KMS-11 (cell line): ENCODE data around the gene TMA7.

Experiments
- H2AFZ ChIP-seq: fragments of 200-600 bp; sonication (generic); 2 replicates; pipeline ENCODE4 v1.6.1; 2016; ENCODE audit warnings: antibody characterized with exemption, mixed run types, low read depth
- H3K27ac ChIP-seq: fragments of 200-600 bp; sonication (generic); 2 replicates; pipeline ENCODE4 v1.6.1; 2016; ENCODE audit warnings: mild to moderate bottlenecking, mixed run types
- H3K27me3 ChIP-seq: fragments of 200-600 bp; sonication (generic); 2 replicates; pipeline ENCODE4 v1.6.1; 2017; ENCODE audit warnings: mild to moderate bottlenecking, low read depth, mixed run types, moderate library complexity; ENCODE audit not compliant: insufficient read depth
- H3K36me3 ChIP-seq: fragments of 200-600 bp; sonication (generic); 2 replicates; pipeline ENCODE4 v1.6.1; 2017; ENCODE audit warnings: mild to moderate bottlenecking, mixed run types; ENCODE audit not compliant: insufficient read depth
- H3K4me1 ChIP-seq: fragments of 200-600 bp; sonication (generic); 2 replicates; pipeline ENCODE4 v1.6.1; 2016; ENCODE audit warnings: mild to moderate bottlenecking, low read depth, mixed run types; ENCODE audit not compliant: poor library complexity, severe bottlenecking
- H3K4me2 ChIP-seq: fragments of 200-600 bp; sonication (generic); 2 replicates; pipeline ENCODE4 v1.7.0; 2016; ENCODE audit warnings: mild to moderate bottlenecking, mixed run types
- H3K4me3 ChIP-seq: fragments of 200-600 bp; sonication (generic); IDR thresholded peaks from 2 replicates; pipeline ENCODE4 v1.6.1; 2017; ENCODE audit warnings: low read depth, low read length, mixed read lengths; ENCODE audit not compliant: insufficient read depth
- H3K79me2 ChIP-seq: fragments of 200-600 bp; sonication (generic); 2 replicates; pipeline ENCODE4 v1.6.1; 2016; ENCODE audit warnings: low read depth, mixed run types; ENCODE audit not compliant: insufficient read depth
- H3K9ac ChIP-seq: fragments of 200-600 bp; sonication (generic); 2 replicates; pipeline ENCODE4 v1.6.1; 2016; ENCODE audit warnings: mild to moderate bottlenecking, mixed run types
- H4K20me1 ChIP-seq: fragments of 200-600 bp; sonication (generic); 2 replicates; pipeline ENCODE4 v1.6.1; 2016; ENCODE audit warnings: mild to moderate bottlenecking, mixed run types; ENCODE audit not compliant: insufficient read depth
- TF ChIP-seq, protein P1 (sequence below): fragments of 200-600 bp; sonication (generic); conservative IDR thresholded peaks from 2 replicates; pipeline ENCODE4 v1.6.1; 2017; ENCODE audit warnings: low read depth, mild to moderate bottlenecking, antibody characterized with exemption, low read length, moderate library complexity, mixed read lengths

TMA7 gene

DNA sequence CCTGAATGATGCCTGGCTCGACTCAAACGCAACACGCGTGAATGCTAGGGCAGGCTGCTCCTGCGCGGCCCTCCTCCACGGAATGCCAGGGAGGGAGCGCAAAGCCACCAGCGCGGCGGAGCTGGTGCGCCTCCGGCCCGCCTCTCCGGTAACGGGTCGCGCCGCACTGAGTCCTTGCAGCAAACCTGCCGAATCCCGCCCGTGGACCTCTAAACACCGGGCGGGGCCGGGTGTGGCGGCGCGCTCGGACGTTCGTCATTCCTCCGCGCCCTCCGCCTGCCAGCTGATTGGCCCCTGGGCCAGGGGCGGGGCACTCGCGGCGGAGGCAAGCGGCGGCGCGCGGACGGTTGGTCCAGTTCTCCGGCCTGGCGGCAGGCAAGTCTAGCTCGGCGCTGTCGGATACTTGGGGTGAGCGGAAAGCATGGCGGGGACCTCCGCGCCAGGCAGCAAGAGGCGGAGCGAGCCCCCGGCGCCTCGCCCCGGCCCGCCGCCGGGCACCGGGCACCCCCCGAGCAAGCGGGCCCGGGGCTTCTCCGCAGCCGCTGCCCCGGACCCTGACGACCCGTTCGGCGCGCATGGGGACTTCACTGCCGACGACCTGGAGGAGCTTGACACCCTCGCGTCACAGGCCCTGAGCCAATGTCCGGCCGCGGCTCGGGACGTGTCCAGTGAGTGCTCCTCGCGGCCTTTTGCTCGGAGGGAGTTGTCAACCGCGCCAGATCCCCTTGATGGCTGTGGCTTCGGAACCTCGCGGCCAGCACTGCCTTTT, 6.6 kb downstream of the TMA7 start, which contains the start of gene ATRIP:
TSS of gene ATRIP (plus strand) at position 313 of the 769 bp plus-strand sequence. CDS start at position 422, 109 bp downstream.
- Histone ChIP-seq H3K4me2 (peak within 1 kb of the TSS; percentile 95), H2AFZ (peak within 1 kb of the TSS; percentile 69; the same call in 1 of the 2 replicates), H3K36me3 (no peaks in the 10 kb centered on the region), H3K27ac (no peak within 1 kb of the TSS), H4K20me1 (no peaks in the 10 kb centered on the region), H3K79me2 (peaks cover 4% of the 10 kb centered on the region), H3K4me3 (peak within 1 kb of the TSS; percentile 65), H3K4me1 (peaks cover 16% of the 10 kb centered on the region), H3K27me3 (no peaks in the 10 kb centered on the region), H3K9ac (peak within 1 kb of the TSS; percentile 39; the same call in 1 of the 2 replicates)
- TF ChIP-seq, protein P1, sequence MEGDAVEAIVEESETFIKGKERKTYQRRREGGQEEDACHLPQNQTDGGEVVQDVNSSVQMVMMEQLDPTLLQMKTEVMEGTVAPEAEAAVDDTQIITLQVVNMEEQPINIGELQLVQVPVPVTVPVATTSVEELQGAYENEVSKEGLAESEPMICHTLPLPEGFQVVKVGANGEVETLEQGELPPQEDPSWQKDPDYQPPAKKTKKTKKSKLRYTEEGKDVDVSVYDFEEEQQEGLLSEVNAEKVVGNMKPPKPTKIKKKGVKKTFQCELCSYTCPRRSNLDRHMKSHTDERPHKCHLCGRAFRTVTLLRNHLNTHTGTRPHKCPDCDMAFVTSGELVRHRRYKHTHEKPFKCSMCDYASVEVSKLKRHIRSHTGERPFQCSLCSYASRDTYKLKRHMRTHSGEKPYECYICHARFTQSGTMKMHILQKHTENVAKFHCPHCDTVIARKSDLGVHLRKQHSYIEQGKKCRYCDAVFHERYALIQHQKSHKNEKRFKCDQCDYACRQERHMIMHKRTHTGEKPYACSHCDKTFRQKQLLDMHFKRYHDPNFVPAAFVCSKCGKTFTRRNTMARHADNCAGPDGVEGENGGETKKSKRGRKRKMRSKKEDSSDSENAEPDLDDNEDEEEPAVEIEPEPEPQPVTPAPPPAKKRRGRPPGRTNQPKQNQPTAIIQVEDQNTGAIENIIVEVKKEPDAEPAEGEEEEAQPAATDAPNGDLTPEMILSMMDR, result no peak

DNA sequence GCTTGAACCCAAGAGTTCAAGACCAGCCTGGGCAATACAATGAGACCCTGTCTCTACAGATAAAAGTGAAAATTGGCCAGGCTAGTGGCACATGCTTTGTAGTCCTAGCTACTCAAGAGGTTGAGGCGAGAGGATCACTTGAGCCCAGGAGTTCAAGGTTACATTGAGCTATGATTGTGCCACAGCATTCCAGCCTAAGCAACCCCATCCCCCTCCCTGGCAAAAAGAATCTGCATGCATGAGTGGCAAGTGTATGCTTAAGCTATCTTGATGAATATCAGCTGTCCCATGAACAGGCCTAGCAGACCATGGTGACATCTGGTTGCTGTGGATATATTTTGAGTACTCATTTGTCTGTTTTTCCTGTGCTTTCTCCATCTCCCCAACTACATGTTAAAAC, 11.2 kb downstream of the TMA7 start:
- H3K4me3 ChIP-seq, result no peak overlapping the region
- no peaks in the 10 kb centered on the region for H3K27me3 ChIP-seq
- H4K20me1 ChIP-seq, result no peaks in the 10 kb centered on the region
- no peak overlapping the region for H3K27ac ChIP-seq
- no peak overlapping the region for H3K4me2 ChIP-seq
- H2AFZ ChIP-seq, result no peak overlapping the region
- peaks cover 12% of the 10 kb centered on the region for H3K4me1 ChIP-seq
- TF ChIP-seq, protein P1, result no peak
- H3K79me2 ChIP-seq, result no peaks in the 10 kb centered on the region; the same call in 1 of the 2 replicates
- H3K36me3 ChIP-seq, result no peaks in the 10 kb centered on the region
- no peak overlapping the region for H3K9ac ChIP-seq

DNA sequence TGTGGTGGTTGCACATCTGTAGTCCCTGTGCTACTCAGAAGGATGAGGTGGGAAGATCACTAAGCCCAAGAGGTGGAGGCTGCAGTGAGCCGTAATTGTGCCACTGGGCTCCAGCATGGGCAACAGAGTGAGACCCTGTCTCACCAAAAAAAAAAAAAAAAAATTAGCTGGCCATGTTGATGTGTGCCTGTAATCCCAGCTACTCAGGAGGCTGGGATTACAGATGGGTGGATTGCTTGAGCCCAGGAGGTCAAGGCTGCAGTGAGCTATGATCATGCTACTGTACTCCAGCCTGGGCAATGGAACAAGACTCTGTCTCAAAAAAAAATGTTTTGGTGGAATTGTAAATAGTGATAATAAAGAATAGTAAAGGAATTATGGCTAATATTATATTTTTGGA, 16.4 kb downstream of the TMA7 start:
- no peaks in the 10 kb centered on the region for H3K79me2 ChIP-seq
- H3K9ac ChIP-seq, result no peak overlapping the region
- H4K20me1 ChIP-seq, result no peaks in the 10 kb centered on the region
- H3K4me1 ChIP-seq, result no peaks in the 10 kb centered on the region
- H3K4me3 ChIP-seq, result no peak overlapping the region
- no peaks in the 10 kb centered on the region for H3K27me3 ChIP-seq
- no peak overlapping the region for H3K27ac ChIP-seq
- no peak overlapping the region for H3K4me2 ChIP-seq
- TF ChIP-seq, protein P1, result no peak
- H2AFZ ChIP-seq, result no peak overlapping the region
- H3K36me3 ChIP-seq, result no peaks in the 10 kb centered on the region

DNA sequence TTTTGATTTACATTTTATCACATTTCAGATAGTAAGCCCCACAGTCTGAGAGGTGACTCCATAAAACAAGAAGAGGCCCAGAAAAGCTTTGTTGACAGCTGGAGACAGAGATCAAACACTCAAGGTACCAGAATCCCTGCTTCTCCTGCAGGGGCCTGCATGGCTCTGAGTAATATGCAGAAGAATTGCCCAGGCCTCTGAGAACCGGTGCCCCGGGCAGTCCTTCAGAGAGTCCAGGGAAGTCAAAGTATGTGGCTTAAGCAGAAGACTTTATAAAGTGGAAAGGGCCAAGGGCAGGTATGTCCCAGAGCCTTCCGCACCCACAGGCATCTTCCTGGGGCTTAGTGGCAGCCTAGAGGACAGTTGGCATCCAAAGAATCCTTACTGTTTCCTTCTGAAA, 19.3 kb downstream of the TMA7 start:
- no peaks in the 10 kb centered on the region for H3K36me3 ChIP-seq
- H4K20me1 ChIP-seq, result no peaks in the 10 kb centered on the region
- H3K4me1 ChIP-seq, result no peaks in the 10 kb centered on the region
- no peak overlapping the region for H3K9ac ChIP-seq
- no peak overlapping the region for H3K27ac ChIP-seq
- H3K4me2 ChIP-seq, result no peak overlapping the region
- H2AFZ ChIP-seq, result no peak overlapping the region
- H3K79me2 ChIP-seq, result no peaks in the 10 kb centered on the region
- no peak overlapping the region for H3K4me3 ChIP-seq
- TF ChIP-seq, protein P1, result no peak
- no peaks in the 10 kb centered on the region for H3K27me3 ChIP-seq
